Lower leg skin (tissue), 4 donors: ENCODE results near the gene RAP1A. TPM values are rescaled to one million over a fixed set of nuclear protein-coding genes. Genes with fewer than 3 reads are reported as not detected.

ENCODE experiments used
- DNase-seq, 2 donors: peaks; one replicate each; pipeline ENCODE4 v3.0.0-alpha.2; 2019; ENCODE audit warnings: low spot score in 2 of 2
- H3K4me3 ChIP-seq: fragments of 200-600 bp; sonication (generic); 2 replicates; pipeline ENCODE4 v1.5.1; 2017; ENCODE audit warnings: mild to moderate bottlenecking, low read depth; ENCODE audit not compliant: poor library complexity, severe bottlenecking
- POLR2A ChIP-seq, 2 donors: fragments of 450-650 bp; IDR thresholded peaks; one replicate each; pipeline ENCODE4 v1.6.1; 2016 to 2017; ENCODE audit warnings: antibody characterized with exemption in 2 of 2, mild to moderate bottlenecking in 1 of 2, moderate library complexity in 1 of 2
- WGBS, 2 donors: methylation state at CpG; one replicate each; pipeline ENCODE4 v1.1.5; 2018; 5-methylcytosine and 5-hydroxymethylcytosine counted together
- intact Hi-C: fragments of 100-400 bp; cut with DNase I; formaldehyde crosslinking; loops from one replicate; pipeline ENCODE4 v1.15.0; 2023; ENCODE audit warnings: low total_unique reads
- total RNA-seq, 4 donors: library from RNA; depleted of rRNA; stranded (reverse); fragments of >200 nt; gene quantifications; one replicate each; pipeline ENCODE4 v1.1.0, GENCODE V29; 2016
- TF ChIP-seq, protein P1 (sequence below), 3 donors: fragments of 450-650 bp; IDR thresholded peaks; one replicate each; pipeline ENCODE4 v1.5.1; 2016; ENCODE audit warnings: antibody characterized with exemption in 3 of 3, mild to moderate bottlenecking in 3 of 3, moderate library complexity in 2 of 3

The RAP1A gene
- total RNA-seq, 4 donors from 2014 or later: 25.5 to 33.8 (median 31.0) TPM

DNA sequence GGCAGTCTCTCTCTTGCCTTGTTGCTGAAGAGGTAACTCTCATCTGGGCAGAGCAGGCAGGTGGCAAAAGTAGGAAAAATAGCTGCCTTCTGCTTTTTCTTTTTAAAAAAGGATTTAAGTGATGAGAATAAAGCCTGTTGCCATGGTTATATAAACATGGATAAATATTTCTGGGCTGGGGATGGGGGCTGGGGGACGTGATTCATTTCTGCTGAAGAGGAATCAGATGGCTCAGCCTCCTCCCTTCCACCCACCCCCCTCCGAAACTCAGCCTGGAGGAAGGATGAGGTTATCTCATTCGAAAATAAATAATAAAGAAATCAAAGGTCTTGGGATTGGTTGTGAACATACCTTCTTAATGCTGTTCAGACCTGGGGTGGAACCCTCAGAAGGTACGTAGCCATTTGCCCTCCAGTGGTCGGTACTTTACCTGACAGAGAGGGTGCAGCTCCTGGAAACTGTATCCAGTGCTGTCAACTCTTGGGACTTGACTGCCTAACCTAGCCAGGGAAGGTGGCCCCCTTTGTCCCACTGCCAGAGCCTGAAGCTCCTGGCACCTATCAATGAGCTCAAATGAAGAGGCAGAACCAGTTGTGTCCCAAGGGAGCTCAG lies 123.5 kb downstream of the RAP1A start:
- intact Hi-C loops: no loop called here
- TF ChIP-seq, protein P1, sequence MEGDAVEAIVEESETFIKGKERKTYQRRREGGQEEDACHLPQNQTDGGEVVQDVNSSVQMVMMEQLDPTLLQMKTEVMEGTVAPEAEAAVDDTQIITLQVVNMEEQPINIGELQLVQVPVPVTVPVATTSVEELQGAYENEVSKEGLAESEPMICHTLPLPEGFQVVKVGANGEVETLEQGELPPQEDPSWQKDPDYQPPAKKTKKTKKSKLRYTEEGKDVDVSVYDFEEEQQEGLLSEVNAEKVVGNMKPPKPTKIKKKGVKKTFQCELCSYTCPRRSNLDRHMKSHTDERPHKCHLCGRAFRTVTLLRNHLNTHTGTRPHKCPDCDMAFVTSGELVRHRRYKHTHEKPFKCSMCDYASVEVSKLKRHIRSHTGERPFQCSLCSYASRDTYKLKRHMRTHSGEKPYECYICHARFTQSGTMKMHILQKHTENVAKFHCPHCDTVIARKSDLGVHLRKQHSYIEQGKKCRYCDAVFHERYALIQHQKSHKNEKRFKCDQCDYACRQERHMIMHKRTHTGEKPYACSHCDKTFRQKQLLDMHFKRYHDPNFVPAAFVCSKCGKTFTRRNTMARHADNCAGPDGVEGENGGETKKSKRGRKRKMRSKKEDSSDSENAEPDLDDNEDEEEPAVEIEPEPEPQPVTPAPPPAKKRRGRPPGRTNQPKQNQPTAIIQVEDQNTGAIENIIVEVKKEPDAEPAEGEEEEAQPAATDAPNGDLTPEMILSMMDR (IDR thresholded peaks at IDR 0.05): no peak
- no peak for TF ChIP-seq POLR2A (IDR thresholded peaks at IDR 0.05)
- 46 to 53% methylated on average over 5 of the region's 5 CpGs for WGBS, 2 donors
- H3K4me3 ChIP-seq: no peak overlapping the region
- DNase-seq: peak in 1 of 2 donors; percentile 56

DNA sequence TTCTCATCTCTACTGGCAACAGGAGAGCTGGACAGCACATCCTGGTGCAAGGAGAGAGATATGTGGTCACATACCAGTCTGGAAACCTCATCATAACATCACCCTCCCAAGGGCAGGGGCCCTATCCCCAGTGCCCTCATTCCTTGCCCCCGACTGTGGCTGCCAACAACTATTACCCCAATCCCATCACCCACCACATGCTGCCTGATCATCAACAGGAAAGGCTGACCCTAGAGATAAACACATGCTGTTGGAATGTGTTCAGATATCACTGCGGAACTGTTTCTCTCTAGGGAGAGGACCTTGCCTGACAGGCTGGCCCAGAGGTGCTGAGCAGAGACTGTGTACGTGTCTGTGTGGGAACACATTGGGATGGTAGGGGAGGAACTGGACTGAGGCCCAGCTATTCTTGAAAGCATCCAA lies 124.1 kb downstream of the RAP1A start:
- intact Hi-C loops: no loop called here

DNA sequence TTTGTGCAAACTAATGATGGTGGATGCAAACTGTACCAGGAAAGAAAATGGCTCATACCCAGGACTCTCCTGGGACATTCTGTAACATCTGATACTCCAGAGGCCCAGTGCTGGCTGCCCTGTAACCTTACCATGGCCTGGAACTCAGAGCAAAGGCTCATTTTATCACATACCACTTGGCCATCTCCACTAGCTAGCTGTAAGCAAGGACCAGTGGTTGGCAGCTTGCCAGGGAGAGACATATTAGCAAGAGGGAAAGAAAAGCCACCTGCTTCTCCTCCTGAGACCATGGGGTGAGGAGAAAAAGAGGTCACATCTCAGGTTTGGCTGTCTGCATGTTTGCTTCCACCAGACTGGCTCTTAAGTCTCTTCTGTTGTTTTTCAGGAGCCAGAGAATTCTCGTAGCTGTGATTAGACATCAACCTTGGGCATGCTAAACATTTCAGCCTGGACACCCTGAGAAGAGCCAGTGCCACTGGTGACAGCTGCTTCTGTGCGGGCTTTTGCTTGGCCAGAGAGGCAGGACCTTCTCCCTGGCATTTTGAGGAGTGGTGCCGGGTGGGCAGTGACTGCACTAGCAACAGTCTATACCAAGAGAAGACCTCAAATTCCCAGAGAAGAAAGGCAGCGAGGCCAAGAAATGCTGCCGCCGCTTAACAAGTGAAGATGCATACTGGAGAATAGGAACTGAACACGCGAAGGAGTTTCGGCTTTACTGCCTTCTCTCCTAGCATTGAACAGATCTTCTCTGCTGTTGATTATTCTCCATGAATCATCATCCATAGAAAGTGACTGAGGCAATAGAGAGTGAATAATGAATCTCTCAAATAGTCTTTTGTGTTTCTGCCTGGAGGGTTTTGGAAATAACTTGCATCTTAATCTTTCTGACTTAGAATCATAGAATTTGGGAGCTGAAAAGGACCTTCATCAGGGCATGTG lies 126.4 kb downstream of the RAP1A start:
- TF ChIP-seq, protein P1 (IDR thresholded peaks at IDR 0.05): no peak
- TF ChIP-seq POLR2A (IDR thresholded peaks at IDR 0.05): no peak
- H3K4me3 ChIP-seq: no peak overlapping the region
- 83 to 92% methylated on average over 9 of the region's 9 CpGs for WGBS, 2 donors
- intact Hi-C loops: no loop called here
- DNase-seq: peak in 1 of 2 donors; percentile 80

More for the DNA sequence above, 124.1 kb downstream of the RAP1A start:
- H3K4me3 ChIP-seq: no peak overlapping the region
- 58 to 70% methylated on average over 3 of the region's 3 CpGs for WGBS, 2 donors
- TF ChIP-seq, protein P1 (IDR thresholded peaks at IDR 0.05): no peak
- no peak for TF ChIP-seq POLR2A (IDR thresholded peaks at IDR 0.05)
- DNase-seq: peak in 1 of 2 donors; percentile 43

DNA sequence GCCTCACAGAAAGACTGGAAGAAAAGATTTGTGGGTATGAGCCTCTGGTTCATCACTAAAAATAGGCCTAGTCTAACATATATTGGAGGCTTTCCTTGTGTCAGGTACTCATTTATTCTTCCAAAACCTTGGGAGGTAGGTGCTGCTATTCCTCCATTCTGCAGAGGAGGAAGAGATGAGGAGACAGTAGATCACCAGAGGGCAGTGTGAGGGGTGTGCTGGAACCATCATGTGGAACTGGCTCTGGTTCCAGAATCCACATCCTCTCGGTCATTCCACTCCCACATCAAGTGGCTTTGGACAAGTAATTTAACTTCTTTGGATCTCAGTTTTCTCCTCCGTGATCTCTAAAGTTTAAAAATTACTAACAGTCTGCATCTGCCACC lies 127.0 kb downstream of the RAP1A start:
- intact Hi-C loops: no loop called here
- no peak for DNase-seq
- no peak overlapping the region for H3K4me3 ChIP-seq
- whole genome bisulfite sequencing, 2 donors: 82 to 85% methylated on average over 2 of the region's 2 CpGs
- TF ChIP-seq POLR2A (IDR thresholded peaks at IDR 0.05): no peak
- TF ChIP-seq, protein P1 (IDR thresholded peaks at IDR 0.05): no peak

DNA sequence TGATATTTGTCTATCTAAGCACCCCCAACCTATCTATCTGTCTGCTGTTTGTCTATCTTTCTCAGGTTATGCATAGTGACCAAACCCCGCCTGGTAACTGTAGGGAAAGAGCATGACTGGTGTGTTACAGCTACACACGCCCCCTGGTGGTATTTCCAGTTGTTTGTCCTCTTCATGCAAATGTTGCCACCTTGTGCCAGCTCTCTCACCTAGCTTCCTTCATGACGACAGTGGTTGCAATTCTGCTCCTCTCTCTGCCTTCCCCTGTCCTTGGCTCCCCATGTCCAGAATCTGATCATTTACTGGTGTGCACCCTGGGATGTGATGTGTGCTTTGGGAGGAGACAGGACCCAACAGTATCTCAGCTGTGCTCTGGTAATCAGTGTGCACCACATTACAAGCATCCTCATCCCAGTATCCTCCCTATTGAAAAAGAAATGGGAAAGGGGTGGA lies 127.7 kb downstream of the RAP1A start:
- intact Hi-C loops: no loop called here
- DNase-seq: no peak
- 45 to 49% methylated on average over 3 of the region's 3 CpGs for WGBS, 2 donors
- H3K4me3 ChIP-seq: no peak overlapping the region
- TF ChIP-seq POLR2A (IDR thresholded peaks at IDR 0.05): no peak
- TF ChIP-seq, protein P1 (IDR thresholded peaks at IDR 0.05): no peak
